ENCODE measurements around the gene PKLR.
A peak's percentile ranks its signal among the peaks of the same experiment; 100 is the strongest.
"Not testable (repeated sequence)": the region's sequence is repeated elsewhere in the genome, so short reads cannot be mapped to it uniquely, and the experiment has no call there.

PKLR gene

GRCh38 chr1:155334962-155335361 is 33.7 kb upstream of the PKLR start:
- H3K27ac ChIP-seq (ENCODE audit: low read depth, low read length, poor library complexity, severe bottlenecking): no peak overlapping the region
- no peaks in the 10 kb centered on the region for H3K4me1 ChIP-seq (ENCODE audit: insufficient read depth, low read length, severe bottlenecking)
- peaks cover 76% of the 10 kb centered on the region for H3K36me3 ChIP-seq (ENCODE audit: insufficient read depth, low read length)
- no peaks in the 10 kb centered on the region for H3F3A ChIP-seq (ENCODE audit: insufficient read depth, low read length)
- no peaks in the 10 kb centered on the region for H3K27me3 ChIP-seq (ENCODE audit: insufficient read depth, low read length)
- H2AFZ ChIP-seq (ENCODE audit: low read length): no peak overlapping the region
- no peak overlapping the region for H3K4me3 ChIP-seq (ENCODE audit: low read depth, low read length, poor library complexity, severe bottlenecking)
- no peak overlapping the region for H3K4me2 ChIP-seq (ENCODE audit: low read length)
- H3K9me2 ChIP-seq (ENCODE audit: low read depth, low read length): no peaks in the 10 kb centered on the region
- TF ChIP-seq CTCF (IDR thresholded peaks at IDR 0.05; ENCODE audit: low read length): no peak
- no peak for TF ChIP-seq EZH2 (IDR thresholded peaks at IDR 0.05; ENCODE audit: borderline replicate concordance, low read length)
- no peak overlapping the region for H3K9ac ChIP-seq (ENCODE audit: low read length)
- H3K9me3 ChIP-seq (ENCODE audit: low read length): no peaks in the 10 kb centered on the region
- no peaks in the 10 kb centered on the region for H4K20me1 ChIP-seq (ENCODE audit: insufficient read depth, low read length)
- H3K79me2 ChIP-seq (ENCODE audit: insufficient read depth, low read length): no peaks in the 10 kb centered on the region

DNA sequence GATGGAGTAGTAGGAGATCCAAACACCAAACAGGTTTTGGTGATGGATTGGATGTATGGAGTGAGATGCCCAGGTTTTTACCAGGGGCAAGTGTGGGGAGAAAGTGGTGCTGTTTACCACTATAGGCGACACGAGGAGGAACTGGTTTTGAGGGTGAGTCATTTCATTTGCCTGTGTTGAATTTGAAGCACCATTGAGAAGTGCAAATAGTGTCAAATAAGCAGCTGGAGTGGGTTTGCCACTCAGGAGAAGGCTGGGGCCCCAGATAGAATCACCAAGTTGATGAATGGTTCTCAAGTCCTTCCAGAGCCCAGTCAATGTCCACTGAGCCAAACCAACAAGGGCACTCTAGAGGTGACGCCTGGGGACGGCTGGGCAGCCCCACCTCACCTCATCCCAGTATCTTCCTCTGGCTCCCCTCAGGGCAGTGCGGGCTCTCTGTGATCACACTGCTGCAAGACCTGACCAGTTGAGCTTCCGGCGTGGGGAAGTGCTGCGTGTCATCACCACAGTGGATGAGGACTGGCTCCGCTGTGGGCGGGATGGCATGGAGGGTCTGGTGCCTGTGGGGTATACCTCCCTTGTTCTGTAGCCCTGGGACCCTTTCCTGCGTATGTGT is 28.9 kb upstream of the PKLR start:
- no peaks in the 10 kb centered on the region for H3K9me3 ChIP-seq (ENCODE audit: low read length)
- no peak overlapping the region for H3K4me2 ChIP-seq (ENCODE audit: low read length)
- H3K27ac ChIP-seq (ENCODE audit: low read depth, low read length, poor library complexity, severe bottlenecking): no peak overlapping the region
- H3K4me3 ChIP-seq (ENCODE audit: low read depth, low read length, poor library complexity, severe bottlenecking): no peak overlapping the region
- no peaks in the 10 kb centered on the region for H3K79me2 ChIP-seq (ENCODE audit: insufficient read depth, low read length)
- H3K4me1 ChIP-seq (ENCODE audit: insufficient read depth, low read length, severe bottlenecking): peaks cover 7% of the 10 kb centered on the region
- peaks cover 4% of the 10 kb centered on the region; the same call in 1 of the 2 replicates for H3F3A ChIP-seq (ENCODE audit: insufficient read depth, low read length)
- no peak overlapping the region for H2AFZ ChIP-seq (ENCODE audit: low read length)
- no peaks in the 10 kb centered on the region for H3K27me3 ChIP-seq (ENCODE audit: insufficient read depth, low read length)
- no peaks in the 10 kb centered on the region for H4K20me1 ChIP-seq (ENCODE audit: insufficient read depth, low read length)
- no peak overlapping the region for H3K9ac ChIP-seq (ENCODE audit: low read length)
- H3K9me2 ChIP-seq (ENCODE audit: low read depth, low read length): no peaks in the 10 kb centered on the region
- no peak for TF ChIP-seq CTCF (IDR thresholded peaks at IDR 0.05; ENCODE audit: low read length)
- no peak for TF ChIP-seq EZH2 (IDR thresholded peaks at IDR 0.05; ENCODE audit: borderline replicate concordance, low read length)
- peaks cover 34% of the 10 kb centered on the region; the same call in 1 of the 2 replicates for H3K36me3 ChIP-seq (ENCODE audit: insufficient read depth, low read length)

- not testable (repeated sequence) for H3K4me3 ChIP-seq (ENCODE audit: low read depth, low read length, poor library complexity, severe bottlenecking); H3K27ac ChIP-seq (ENCODE audit: low read depth, low read length, poor library complexity, severe bottlenecking); H3K9me3 ChIP-seq (ENCODE audit: low read length); H3K9ac ChIP-seq (ENCODE audit: low read length); H3K27me3 ChIP-seq (ENCODE audit: insufficient read depth, low read length); H4K20me1 ChIP-seq (ENCODE audit: insufficient read depth, low read length); H2AFZ ChIP-seq (ENCODE audit: low read length); H3K79me2 ChIP-seq (ENCODE audit: insufficient read depth, low read length); H3K9me2 ChIP-seq (ENCODE audit: low read depth, low read length); H3K4me2 ChIP-seq (ENCODE audit: low read length); H3F3A ChIP-seq (ENCODE audit: insufficient read depth, low read length)
- Histone ChIP-seq H3K4me1 (ENCODE audit: insufficient read depth, low read length, severe bottlenecking) (peaks cover 13% of the 10 kb centered on the region), H3K36me3 (ENCODE audit: insufficient read depth, low read length) (peaks cover 25% of the 10 kb centered on the region; the same call in 1 of the 2 replicates)
These were observed 27.6 kb upstream of the PKLR start for GRCh38 chr1:155328856-155329255.

GRCh38 chr1:155327981-155328380 is 26.7 kb upstream of the PKLR start:
- Histone ChIP-seq H3K36me3 (ENCODE audit: insufficient read depth, low read length) (peaks cover 19% of the 10 kb centered on the region; the same call in 1 of the 2 replicates), H3K9me3 (ENCODE audit: low read length) (no peaks in the 10 kb centered on the region), H3K4me1 (ENCODE audit: insufficient read depth, low read length, severe bottlenecking) (peaks cover 13% of the 10 kb centered on the region), H3K4me3 (ENCODE audit: low read depth, low read length, poor library complexity, severe bottlenecking) (no peak overlapping the region), H3F3A (ENCODE audit: insufficient read depth, low read length) (peaks cover 4% of the 10 kb centered on the region; the same call in 1 of the 2 replicates), H3K79me2 (ENCODE audit: insufficient read depth, low read length) (no peaks in the 10 kb centered on the region), H3K9ac (ENCODE audit: low read length) (no peak overlapping the region), H3K27ac (ENCODE audit: low read depth, low read length, poor library complexity, severe bottlenecking) (peak overlapping the region; percentile 4), H3K27me3 (ENCODE audit: insufficient read depth, low read length) (no peaks in the 10 kb centered on the region), H3K9me2 (ENCODE audit: low read depth, low read length) (no peaks in the 10 kb centered on the region), H3K4me2 (ENCODE audit: low read length) (no peak overlapping the region), H4K20me1 (ENCODE audit: insufficient read depth, low read length) (no peaks in the 10 kb centered on the region), H2AFZ (ENCODE audit: low read length) (no peak overlapping the region)
- no peak for TF ChIP-seq CTCF (IDR thresholded peaks at IDR 0.05; ENCODE audit: low read length)
- no peak for TF ChIP-seq EZH2 (IDR thresholded peaks at IDR 0.05; ENCODE audit: borderline replicate concordance, low read length)

Measured in OCI-LY1 (cell line).